OCI-LY1 (cell line): Measurements from ENCODE around the gene SFMBT2.

Experiments used
- CTCF ChIP-seq: fragments of 200-600 bp; sonication (generic), shearing (Covaris generic); IDR thresholded peaks from 2 replicates; pipeline ENCODE4 v1.5.1; 2017; ENCODE audit warnings: mild to moderate bottlenecking, antibody characterized with exemption, low read length, moderate library complexity, mixed read lengths
- EZH2 ChIP-seq: fragments of 200-600 bp; sonication (generic), shearing (Covaris generic); IDR thresholded peaks from 2 replicates; pipeline ENCODE4 v1.8.0; 2017; ENCODE audit warnings: borderline replicate concordance, mixed run types, mild to moderate bottlenecking, antibody characterized with exemption, low read length, moderate library complexity, mixed read lengths

- no peak for TF ChIP-seq CTCF
- no peak for TF ChIP-seq EZH2
Observed at GRCh38 chr10:7409732-7410168, 1.1 kb downstream of the SFMBT2 start.
